Naive thymus-derived CD4-positive, alpha-beta T cell (primary cell): ENCODE results near the gene ANXA11. TPM values are rescaled to one million over a fixed set of nuclear protein-coding genes. Genes with fewer than 3 reads are reported as not detected.
"Not testable (repeated sequence)": the region's sequence is repeated elsewhere in the genome, so short reads cannot be mapped to it uniquely, and the experiment has no call there.

ENCODE experiments used
- ATAC-seq: fragments of 150-1000 bp; cut with Tn5 transposase; 2 replicates; pipeline ENCODE4 v1.10.0; 2021; ENCODE audit warnings: mild to moderate bottlenecking, moderate library complexity
- CTCF ChIA-PET: fragments of 350-600 bp; sonication (Branson Sonifier 250); formaldehyde crosslinking; loops from one replicate; lab custom pipeline; 2021; ENCODE audit warnings: antibody characterized with exemption; lab: Charles Lee
- POLR2A ChIA-PET: fragments of 350-600 bp; sonication (Branson Sonifier 250); formaldehyde crosslinking; loops from one replicate; lab custom pipeline; 2021; ENCODE audit warnings: antibody characterized with exemption, inconsistent platforms; lab: Charles Lee
- DNase-seq, 9 donors: peaks; one replicate each; pipeline versions ENCODE4 v3.0.0 to v3.0.0-alpha.2; 2020 to 2022; ENCODE audit warnings: mixed read lengths in 1 of 9
- H3K27ac ChIP-seq: one replicate; pipeline ENCODE4 v1.7.0; 2013; ENCODE audit warnings: mild to moderate bottlenecking, low read depth, low read length, moderate library complexity
- H3K27me3 ChIP-seq, 2 donors: one replicate each; pipeline ENCODE4 v1.7.0; 2013; ENCODE audit warnings: low read length in 2 of 2, mild to moderate bottlenecking in 2 of 2, moderate library complexity in 2 of 2; ENCODE audit not compliant: control insufficient read depth in 2 of 2, insufficient read depth in 2 of 2
- H3K36me3 ChIP-seq, 3 experiments: 1 replicate in 2 of 3; 2 replicates in 1 of 3; pipeline ENCODE4 v1.7.0; 2013; ENCODE audit warnings: low read length in 3 of 3, mild to moderate bottlenecking in 3 of 3, moderate library complexity in 1 of 3; ENCODE audit not compliant: insufficient read depth in 3 of 3, control insufficient read depth in 2 of 3
- H3K4me1 ChIP-seq, 2 donors: one replicate each; pipeline ENCODE4 v1.7.0; 2013; ENCODE audit warnings: low read length in 2 of 2, mild to moderate bottlenecking in 2 of 2, moderate library complexity in 1 of 2; ENCODE audit not compliant: control insufficient read depth in 2 of 2, insufficient read depth in 2 of 2
- H3K4me3 ChIP-seq: 2 replicates; pipeline ENCODE4 v1.7.0; 2013; ENCODE audit warnings: mild to moderate bottlenecking, low read length
- H3K9me3 ChIP-seq, 3 experiments: 1 replicate in 2 of 3; 2 replicates in 1 of 3; pipeline ENCODE4 v1.7.0; 2013; ENCODE audit warnings: low read length in 3 of 3; ENCODE audit not compliant: control insufficient read depth in 2 of 3
- H3K27ac Mint-ChIP-seq, 9 donors: one replicate each; pipeline ENCODE4 v1.8.0; 2020 to 2022; ENCODE audit warnings: mixed read lengths in 9 of 9, mild to moderate bottlenecking in 8 of 9, moderate library complexity in 5 of 9, inconsistent platforms in 2 of 9
- H3K27me3 Mint-ChIP-seq, 5 donors: one replicate each; pipeline ENCODE4 v1.8.0; 2021 to 2022; ENCODE audit warnings: mixed read lengths in 5 of 5, mild to moderate bottlenecking in 1 of 5
- H3K36me3 Mint-ChIP-seq, 5 donors: one replicate each; pipeline ENCODE4 v1.8.0; 2020 to 2022; ENCODE audit warnings: mixed read lengths in 5 of 5, mild to moderate bottlenecking in 3 of 5, inconsistent platforms in 1 of 5
- H3K4me1 Mint-ChIP-seq, 7 donors: one replicate each; pipeline ENCODE4 v1.8.0; 2020 to 2022; ENCODE audit warnings: mixed read lengths in 7 of 7, mild to moderate bottlenecking in 3 of 7, inconsistent platforms in 1 of 7
- H3K4me3 Mint-ChIP-seq, 10 donors: one replicate each; pipeline ENCODE4 v1.8.0; 2020 to 2022; ENCODE audit warnings: mild to moderate bottlenecking in 10 of 10, mixed read lengths in 10 of 10, moderate library complexity in 6 of 10, inconsistent platforms in 2 of 10
- H3K9me3 Mint-ChIP-seq, 11 donors: one replicate each; pipeline ENCODE4 v1.8.0; 2020 to 2022; ENCODE audit warnings: mixed read lengths in 11 of 11, mild to moderate bottlenecking in 4 of 11, inconsistent platforms in 1 of 11, moderate library complexity in 1 of 11
- intact Hi-C, 2 donors: fragments of 100-400 bp; cut with micrococcal nuclease; formaldehyde crosslinking; loops; one replicate each; pipeline ENCODE4 v1.15.1; 2023
- polyA plus RNA-seq, 2 donors: library from polyadenylated mRNA; unstranded; fragments of 300-500 nt; fragmentation: Illumina TruSeq; gene quantifications; one replicate each; pipeline ENCODE4 v1.2.3, GENCODE V29; 2021
- total RNA-seq, 6 experiments: library from RNA in 5 of 6; stranded (reverse) in 5 of 6; gene quantifications; 1 replicate in 5 of 6; 2 replicates in 1 of 6; pipeline ENCODE4 v1.2.3 and lab custom pipeline; 2021 to 2026

Gene ANXA11
- total and polyA plus RNA-seq, 7 experiments from 2014 or later: 189 to 278 (median 231) TPM

DNA sequence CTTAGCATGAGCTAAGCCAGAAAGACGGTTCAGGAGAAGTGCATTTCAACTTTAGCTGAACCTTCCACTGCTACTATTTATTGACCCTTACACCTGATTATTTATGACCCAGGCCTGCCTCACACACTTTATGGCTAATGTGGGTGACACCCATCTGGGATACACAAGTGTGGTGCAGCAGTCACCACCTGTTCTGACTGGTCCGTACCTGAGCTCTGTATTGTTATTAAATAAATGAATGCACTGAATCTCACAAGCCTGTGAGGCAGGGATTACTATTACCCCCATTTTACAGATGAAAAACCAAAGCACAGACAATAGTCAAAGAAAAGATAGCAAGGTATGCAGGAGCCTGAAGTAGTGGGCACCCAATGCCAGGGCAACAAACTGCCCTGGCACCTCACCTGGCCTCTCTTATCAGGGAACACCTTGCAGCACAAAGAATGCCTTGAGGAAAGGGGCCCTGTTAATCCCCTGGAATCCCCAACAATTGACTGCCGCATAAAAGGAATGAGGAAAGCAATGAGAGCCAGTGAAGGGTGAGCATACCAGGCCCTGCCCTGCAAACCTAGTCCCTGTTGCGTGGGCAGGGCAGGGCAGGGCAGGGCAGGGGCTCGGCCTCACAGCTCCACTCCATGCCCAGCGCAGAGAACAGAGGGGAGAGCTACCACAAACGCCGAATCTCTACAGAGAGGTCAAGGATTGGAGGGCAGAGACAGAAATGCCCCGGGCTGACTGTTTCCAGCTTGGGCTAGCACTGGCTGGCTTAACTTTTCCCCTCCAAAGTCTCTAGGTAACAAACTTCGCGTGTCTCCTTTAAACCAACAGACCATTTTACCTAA is 1.3 kb downstream of the ANXA11 start:
- ATAC-seq: no peak
- Mint-ChIP-seq H3K36me3 (peaks cover 5 to 15% (median 7%) of the 10 kb centered on the region in 5 donors), H3K27me3 (no peaks in the 10 kb centered on the region), H3K9me3 (no peaks in the 10 kb centered on the region), H3K4me3 (peak overlapping the region; percentile 83 to 90 (median 88)), H3K4me1 (peaks cover 50 to 78% (median 60%) of the 10 kb centered on the region in 7 donors), H3K27ac (peak overlapping the region; percentile 83 to 97 (median 86))
- ChIA-PET CTCF (interaction anchor here (1.0 to 4.2 kb wide), 9 partner anchors 8 to 60 kb away, joined by 4 to 39 read pairs (median 6); no protein-coding TSS in a partner anchor), POLR2A (interaction anchor here (0.7 to 11.2 kb wide), 8 partner anchors 8 to 66 kb away, joined by 3 to 223 read pairs (median 4); no protein-coding TSS in a partner anchor)
- Histone ChIP-seq H3K27me3 (no peaks in the 10 kb centered on the region), H3K9me3 (no peaks in the 10 kb centered on the region), H3K4me3 (peak overlapping the region; percentile 90), H3K4me1 (peaks cover 36 to 48% of the 10 kb centered on the region in 2 donors), H3K36me3 (peaks cover 0 to 11% (median 4%) of the 10 kb centered on the region in 3 experiments), H3K27ac (peak overlapping the region; percentile 94)
- intact Hi-C loops: loop anchor here (1.0 to 10.0 kb wide), 16 partner anchors 8 to 962 kb away; partner anchors contain the start of genes PPIF (in 2 of the 2), ZCCHC24 (in 2 of the 2), NUTM2E (in 1 of the 2) and TSPAN14 (in 1 of the 2)
- peak in 2 of 9 donors; percentile 24 to 39 for DNase-seq

GRCh38 chr10:80202934-80203834 is 2.2 kb downstream of the ANXA11 start:
- Mint-ChIP-seq H3K36me3 (peaks cover 5 to 15% (median 7%) of the 10 kb centered on the region in 5 donors), H3K27ac (peak overlapping the region; percentile 83 to 97 (median 86)), H3K9me3 (no peaks in the 10 kb centered on the region), H3K4me3 (peak overlapping the region; percentile 83 to 90 (median 88)), H3K4me1 (peaks cover 54 to 81% (median 66%) of the 10 kb centered on the region in 7 donors), H3K27me3 (no peaks in the 10 kb centered on the region)
- H3K4me1 ChIP-seq: peaks cover 36 to 57% of the 10 kb centered on the region in 2 donors
- ATAC-seq (peak; percentile 69), DNase-seq (peak in 8 of 9 donors; percentile 59 to 71 (median 66))
- H3K9me3 ChIP-seq: no peaks in the 10 kb centered on the region
- H3K4me3 ChIP-seq: peak overlapping the region; percentile 90
- peaks cover 0 to 11% (median 4%) of the 10 kb centered on the region in 3 experiments for H3K36me3 ChIP-seq
- ChIA-PET POLR2A (interaction anchor here (0.7 to 11.2 kb wide), 11 partner anchors 9 to 915 kb away, joined by 3 to 223 read pairs (median 3); no protein-coding TSS in a partner anchor), CTCF (interaction anchor here (0.8 to 4.2 kb wide), 10 partner anchors 9 to 59 kb away, joined by 3 to 39 read pairs (median 6); no protein-coding TSS in a partner anchor)
- intact Hi-C loops: loop anchor here (1.0 to 10.0 kb wide), 13 partner anchors 11 to 961 kb away; partner anchors contain the start of genes PPIF (in 2 of the 2), NUTM2E (in 1 of the 2), TSPAN14 (in 1 of the 2) and ZCCHC24 (in 1 of the 2)
- peak overlapping the region; percentile 94 for H3K27ac ChIP-seq
- no peaks in the 10 kb centered on the region for H3K27me3 ChIP-seq

GRCh38 chr10:80202530-80202929 is 2.8 kb downstream of the ANXA11 start:
- H3K9me3 Mint-ChIP-seq, ATAC-seq, H3K27me3 ChIP-seq, DNase-seq, H3K9me3 ChIP-seq, H3K27me3 Mint-ChIP-seq: not testable (repeated sequence)
- peaks cover 55 to 83% (median 71%) of the 10 kb centered on the region in 7 donors for H3K4me1 Mint-ChIP-seq
- peak overlapping the region in 8 of 9 donors; percentile 51 to 97 (median 84) for H3K27ac Mint-ChIP-seq
- H3K36me3 ChIP-seq: peaks cover 0 to 11% (median 4%) of the 10 kb centered on the region in 3 experiments
- peak overlapping the region; percentile 9 for H3K4me3 ChIP-seq
- peak overlapping the region; percentile 43 for H3K27ac ChIP-seq
- ChIA-PET CTCF (interaction anchor here (0.8 to 4.2 kb wide), 3 partner anchors 15 to 58 kb away, joined by 3 to 39 read pairs (median 24); no protein-coding TSS in a partner anchor), POLR2A (interaction anchor here (0.7 to 11.2 kb wide), 4 partner anchors 16 to 915 kb away, joined by 3 to 223 read pairs (median 3); no protein-coding TSS in a partner anchor)
- H3K4me3 Mint-ChIP-seq: peak overlapping the region; percentile 60 to 90 (median 86)
- intact Hi-C loops: loop anchor here (5.0 to 10.0 kb wide), 9 partner anchors 35 to 960 kb away; partner anchors contain the start of genes PPIF (in 2 of the 2), NUTM2E (in 1 of the 2), TSPAN14 (in 1 of the 2) and ZCCHC24 (in 1 of the 2)
- H3K4me1 ChIP-seq: peaks cover 36 to 63% of the 10 kb centered on the region in 2 donors
- H3K36me3 Mint-ChIP-seq: peaks cover 5 to 15% (median 7%) of the 10 kb centered on the region in 5 donors

DNA sequence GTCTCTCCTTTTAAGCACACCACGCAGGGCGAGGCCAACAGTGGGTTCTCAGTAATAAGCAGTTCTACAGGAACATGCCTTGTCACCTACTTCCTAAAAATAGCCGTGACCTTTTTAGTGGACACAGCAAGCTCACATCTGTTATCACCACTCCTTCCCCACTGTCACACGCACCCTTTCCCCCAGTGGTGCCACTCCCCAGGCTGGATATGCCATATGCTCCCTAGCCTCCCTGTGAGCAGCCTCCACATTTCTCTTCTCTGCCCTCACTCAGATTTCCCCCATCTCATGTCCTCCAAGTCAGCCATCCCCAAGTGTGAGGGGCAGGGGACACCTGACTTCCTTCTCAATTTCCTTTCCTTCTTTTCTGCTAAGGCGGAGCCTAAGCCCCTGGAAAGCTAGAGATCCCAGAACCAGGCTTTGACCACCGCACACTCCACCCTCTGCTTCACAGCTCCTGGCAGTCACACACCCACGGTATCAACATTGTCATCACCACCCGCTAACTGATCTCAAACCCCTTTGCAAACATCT is 3.7 kb downstream of the ANXA11 start:
- Mint-ChIP-seq H3K9me3 (no peaks in the 10 kb centered on the region), H3K4me1 (peaks cover 64 to 90% (median 79%) of the 10 kb centered on the region in 7 donors), H3K36me3 (peaks cover 5 to 15% (median 7%) of the 10 kb centered on the region in 5 donors), H3K27me3 (no peaks in the 10 kb centered on the region), H3K4me3 (peak overlapping the region; percentile 46 to 89 (median 86)), H3K27ac (peak overlapping the region; percentile 51 to 96 (median 85))
- ChIA-PET CTCF (interaction anchor here (0.7 to 4.2 kb wide), 3 partner anchors 14 to 57 kb away, joined by 3 to 39 read pairs (median 24); no protein-coding TSS in a partner anchor), POLR2A (interaction anchor here (0.5 to 11.2 kb wide), 4 partner anchors 16 to 727 kb away, joined by 3 to 223 read pairs (median 3); no protein-coding TSS in a partner anchor)
- no peaks in the 10 kb centered on the region for H3K27me3 ChIP-seq
- H3K4me1 ChIP-seq: peaks cover 44 to 72% of the 10 kb centered on the region in 2 donors
- intact Hi-C loops: loop anchor here (5.0 to 10.0 kb wide), 9 partner anchors 34 to 959 kb away; partner anchors contain the start of genes PPIF (in 2 of the 2), NUTM2E (in 1 of the 2), TSPAN14 (in 1 of the 2) and ZCCHC24 (in 1 of the 2)
- no peak for ATAC-seq
- DNase-seq: no peak
- no peaks in the 10 kb centered on the region for H3K9me3 ChIP-seq
- H3K36me3 ChIP-seq: peaks cover 0 to 11% (median 4%) of the 10 kb centered on the region in 3 experiments
- H3K27ac ChIP-seq: peak overlapping the region; percentile 43
- H3K4me3 ChIP-seq: no peak overlapping the region

DNA sequence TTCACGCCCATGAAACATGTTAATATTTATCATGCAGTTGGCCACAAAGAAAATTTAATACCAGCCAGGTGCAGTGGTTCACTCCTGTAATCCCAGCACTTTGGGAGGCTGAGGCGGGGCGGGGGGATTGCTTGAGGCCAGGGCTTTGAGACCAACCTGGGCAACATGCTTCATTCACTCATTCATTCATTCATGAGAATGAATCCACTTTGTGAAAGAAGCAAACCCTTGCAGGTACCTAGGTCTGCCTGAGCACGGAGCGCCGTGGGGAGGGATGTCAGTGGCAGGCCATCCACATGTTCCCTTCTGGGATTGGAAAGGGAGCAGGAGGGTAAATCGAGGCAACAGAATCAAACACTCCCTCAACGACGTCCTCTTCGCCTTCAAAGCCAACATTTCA is 4.7 kb downstream of the ANXA11 start:
- CTCF ChIA-PET: interaction anchor here (0.7 to 4.2 kb wide), 2 partner anchors 13 to 56 kb away, joined by 3 to 24 read pairs; no protein-coding TSS in a partner anchor
- Histone ChIP-seq H3K4me1 (peaks cover 48 to 73% of the 10 kb centered on the region in 2 donors), H3K4me3 (no peak overlapping the region), H3K27me3 (no peaks in the 10 kb centered on the region), H3K27ac (peak overlapping the region; percentile 23), H3K9me3 (no peaks in the 10 kb centered on the region), H3K36me3 (peaks cover 0 to 11% (median 4%) of the 10 kb centered on the region in 3 experiments)
- H3K36me3 Mint-ChIP-seq: peaks cover 5 to 21% (median 12%) of the 10 kb centered on the region in 5 donors
- ATAC-seq (no peak), DNase-seq (no peak)
- H3K4me3 Mint-ChIP-seq: peak overlapping the region in 8 of 10 donors; percentile 49 to 89 (median 86)
- peaks cover 74 to 90% (median 80%) of the 10 kb centered on the region in 7 donors for H3K4me1 Mint-ChIP-seq
- H3K27ac Mint-ChIP-seq: peak overlapping the region; percentile 56 to 96 (median 86)
- POLR2A ChIA-PET: interaction anchor here (11.2 kb wide), 1 partner anchor 15 kb away, joined by 223 read pairs; no protein-coding TSS in a partner anchor
- H3K27me3 Mint-ChIP-seq: no peaks in the 10 kb centered on the region
- intact Hi-C loops: loop anchor here (5.0 to 10.0 kb wide), 9 partner anchors 33 to 958 kb away; partner anchors contain the start of genes PPIF (in 2 of the 2), NUTM2E (in 1 of the 2), TSPAN14 (in 1 of the 2) and ZCCHC24 (in 1 of the 2)
- H3K9me3 Mint-ChIP-seq: no peaks in the 10 kb centered on the region
